Measurements from ENCODE around the gene KLF5.

The KLF5 gene

DNA sequence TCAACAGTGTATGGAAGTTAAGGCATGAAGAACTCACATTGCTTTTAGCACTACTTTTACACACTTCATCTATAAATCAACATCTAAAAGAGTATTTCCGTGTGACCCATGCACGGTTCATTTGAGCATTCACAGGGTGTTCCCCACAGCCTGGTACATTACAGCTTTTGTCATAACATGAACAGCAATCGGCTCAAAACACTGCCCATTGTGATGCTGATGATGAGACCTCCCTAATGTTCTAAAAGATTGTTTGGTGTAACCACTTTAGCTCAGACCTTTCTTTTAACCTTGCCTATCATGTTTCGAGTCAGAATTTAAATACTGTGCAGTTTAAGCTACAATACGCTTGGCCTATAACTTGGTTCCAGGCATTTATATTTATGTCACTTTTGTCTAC lies 4.1 kb upstream of the KLF5 start:
- no peak for FAIRE-seq
- DNase-seq (ENCODE audit: insufficient read length, low spot score) = no peak
- TF ChIP-seq, protein P1, sequence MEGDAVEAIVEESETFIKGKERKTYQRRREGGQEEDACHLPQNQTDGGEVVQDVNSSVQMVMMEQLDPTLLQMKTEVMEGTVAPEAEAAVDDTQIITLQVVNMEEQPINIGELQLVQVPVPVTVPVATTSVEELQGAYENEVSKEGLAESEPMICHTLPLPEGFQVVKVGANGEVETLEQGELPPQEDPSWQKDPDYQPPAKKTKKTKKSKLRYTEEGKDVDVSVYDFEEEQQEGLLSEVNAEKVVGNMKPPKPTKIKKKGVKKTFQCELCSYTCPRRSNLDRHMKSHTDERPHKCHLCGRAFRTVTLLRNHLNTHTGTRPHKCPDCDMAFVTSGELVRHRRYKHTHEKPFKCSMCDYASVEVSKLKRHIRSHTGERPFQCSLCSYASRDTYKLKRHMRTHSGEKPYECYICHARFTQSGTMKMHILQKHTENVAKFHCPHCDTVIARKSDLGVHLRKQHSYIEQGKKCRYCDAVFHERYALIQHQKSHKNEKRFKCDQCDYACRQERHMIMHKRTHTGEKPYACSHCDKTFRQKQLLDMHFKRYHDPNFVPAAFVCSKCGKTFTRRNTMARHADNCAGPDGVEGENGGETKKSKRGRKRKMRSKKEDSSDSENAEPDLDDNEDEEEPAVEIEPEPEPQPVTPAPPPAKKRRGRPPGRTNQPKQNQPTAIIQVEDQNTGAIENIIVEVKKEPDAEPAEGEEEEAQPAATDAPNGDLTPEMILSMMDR (IDR thresholded peaks at IDR 0.05; ENCODE audit: insufficient read depth, missing control alignments) = no peak

DNA sequence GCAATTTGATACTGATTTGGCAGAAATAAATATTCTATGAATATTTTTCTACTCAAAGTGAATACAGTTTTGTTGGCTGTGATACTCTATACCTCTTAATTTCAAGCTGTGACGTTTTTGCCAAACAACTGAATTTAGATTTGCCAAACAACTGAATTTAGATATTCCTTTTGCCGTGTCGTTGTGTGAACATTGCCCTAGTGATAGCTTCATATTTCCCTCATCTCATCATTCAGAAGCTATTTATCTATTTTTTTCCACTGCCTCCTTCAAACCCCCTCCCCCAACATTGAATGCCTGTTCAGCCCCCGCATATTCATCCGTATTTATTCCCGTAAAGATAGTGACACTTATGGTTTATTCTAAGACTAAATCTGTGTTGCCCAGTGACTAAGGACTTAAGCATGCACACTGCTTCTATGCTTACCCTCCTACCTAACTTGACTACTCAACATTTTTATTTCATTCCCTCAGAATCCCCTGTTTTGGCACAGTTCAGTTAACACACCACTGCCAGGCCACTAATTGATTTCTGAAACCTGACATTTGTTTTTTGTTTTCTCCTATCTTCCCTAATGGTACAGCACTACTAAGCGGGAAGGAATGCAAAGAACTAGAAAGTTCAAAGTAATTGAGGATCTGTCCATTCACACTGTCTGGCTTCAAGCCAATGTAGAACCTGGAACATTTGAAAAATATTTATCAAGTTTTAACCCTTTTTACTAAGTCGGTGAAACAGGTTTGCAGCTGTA lies 2.8 kb upstream of the KLF5 start:
- DNase-seq (ENCODE audit: insufficient read length, low spot score) (no peak), FAIRE-seq (peak; percentile 16)
- TF ChIP-seq, protein P1 (IDR thresholded peaks at IDR 0.05; ENCODE audit: insufficient read depth, missing control alignments) = no peak

DNA sequence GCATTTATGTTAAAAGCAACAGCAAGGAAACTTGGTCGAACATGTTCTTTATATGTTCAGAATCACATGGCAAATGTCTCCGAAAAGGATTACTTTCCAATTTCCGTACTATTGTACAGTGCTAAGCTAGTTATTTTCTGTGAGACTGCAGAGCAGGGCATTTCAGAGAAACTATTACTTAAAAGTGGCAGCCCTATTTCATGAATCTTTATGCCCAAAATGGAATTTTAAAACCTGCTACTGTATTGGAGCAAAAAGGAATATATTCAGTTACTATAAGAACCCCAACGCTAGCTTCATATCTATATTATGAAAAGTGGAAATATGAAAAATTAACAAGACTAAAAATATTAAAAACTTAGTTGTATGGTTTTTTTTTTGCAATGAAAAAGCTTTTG lies 2.2 kb upstream of the KLF5 start:
- FAIRE-seq (no peak), DNase-seq (ENCODE audit: insufficient read length, low spot score) (no peak)
- TF ChIP-seq, protein P1 (IDR thresholded peaks at IDR 0.05; ENCODE audit: insufficient read depth, missing control alignments) = no peak

DNA sequence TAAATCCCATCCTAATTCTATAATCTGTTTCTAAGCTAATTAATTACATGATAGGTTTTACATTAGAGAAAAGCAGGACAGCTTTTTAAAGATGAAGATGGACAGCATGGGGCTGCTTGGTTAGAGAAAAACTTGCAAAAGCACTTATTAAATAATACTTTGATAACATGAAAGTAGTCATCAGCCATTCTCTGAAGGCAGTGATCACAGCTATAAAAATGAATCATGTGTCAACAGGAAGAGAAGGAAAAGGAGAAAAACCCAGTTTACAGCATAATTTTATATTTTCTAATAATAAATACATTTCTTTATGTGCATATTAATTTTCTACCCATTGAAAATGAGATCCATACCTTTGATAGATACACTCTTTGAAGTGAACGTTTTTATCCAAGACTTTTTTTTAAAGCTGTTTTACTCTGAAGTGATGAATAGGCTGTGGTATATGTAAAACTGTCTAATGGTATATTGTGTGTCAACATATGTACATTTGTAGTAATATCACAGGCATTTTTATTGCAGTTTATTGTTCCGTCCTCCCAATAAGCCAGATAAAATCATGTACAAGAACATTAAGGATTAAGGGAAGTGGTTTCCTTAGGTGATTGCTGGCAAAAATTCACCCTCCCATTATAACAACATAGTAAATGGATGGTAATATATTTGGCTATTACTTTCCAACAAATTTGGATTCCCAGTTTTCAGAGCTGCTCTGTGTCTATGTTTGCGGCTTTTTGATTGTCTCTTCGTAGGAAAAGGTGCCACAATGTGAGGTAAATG lies 1.3 kb upstream of the KLF5 start:
- no peak for DNase-seq (ENCODE audit: insufficient read length, low spot score)
- FAIRE-seq = no peak
- TF ChIP-seq, protein P1 (IDR thresholded peaks at IDR 0.05; ENCODE audit: insufficient read depth, missing control alignments) = no peak

DNA sequence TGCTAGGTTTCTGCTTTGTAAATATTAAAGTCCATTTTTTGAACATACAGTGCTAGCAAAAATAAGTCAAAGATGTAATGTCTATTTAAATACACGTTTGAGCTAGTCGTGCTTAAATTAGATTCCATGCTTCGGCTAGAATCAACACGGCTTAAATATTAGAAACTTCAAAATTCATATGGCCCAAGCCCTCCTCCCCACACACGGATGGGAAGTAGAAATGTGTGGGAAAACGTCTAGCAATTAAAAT lies 816 bp upstream of the KLF5 start:
- DNase-seq (ENCODE audit: insufficient read length, low spot score) (no peak), FAIRE-seq (no peak)
- TF ChIP-seq, protein P1 (IDR thresholded peaks at IDR 0.05; ENCODE audit: insufficient read depth, missing control alignments) = no peak

DNA sequence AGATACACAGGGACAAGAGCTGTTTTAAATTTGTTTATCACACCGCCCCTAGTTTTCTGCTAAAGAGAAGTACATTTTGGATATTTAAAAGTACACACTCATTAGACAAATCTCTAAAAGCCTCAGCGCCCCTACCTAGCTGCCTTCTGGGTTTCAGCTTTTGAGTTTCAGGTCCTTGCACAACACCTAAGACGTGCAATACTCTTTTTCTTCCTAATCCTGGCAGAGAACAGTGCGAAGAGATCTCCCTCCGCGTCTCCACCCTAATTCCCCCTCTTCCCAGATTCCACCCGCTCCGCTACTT lies 421 bp upstream of the KLF5 start:
- TF ChIP-seq, protein P1 (IDR thresholded peaks at IDR 0.05; ENCODE audit: insufficient read depth, missing control alignments) = no peak
- no peak for DNase-seq (ENCODE audit: insufficient read length, low spot score)
- FAIRE-seq = no peak
